PC-3 (cell line): Measurements from ENCODE around the gene DPEP2.

ENCODE experiments used
- EZH2 ChIP-seq: fragments of 300-600 bp; sonication (generic); IDR thresholded peaks from one replicate; pipeline ENCODE4 v1.6.1; 2017; ENCODE audit warnings: antibody characterized with exemption, mild to moderate bottlenecking, low read length; ENCODE audit not compliant: unreplicated experiment
- EZH2phosphoT487 ChIP-seq: fragments of 300-600 bp; sonication (generic); IDR thresholded peaks from 2 replicates; pipeline ENCODE4 v1.6.1; 2018; ENCODE audit warnings: mild to moderate bottlenecking, antibody characterized with exemption, low read length, borderline replicate concordance
- TF ChIP-seq, protein P1 (sequence below): fragments of 300-600 bp; sonication (generic); conservative IDR thresholded peaks from 2 replicates; pipeline ENCODE4 v1.5.1; 2017; ENCODE audit warnings: antibody characterized with exemption, low read depth, mild to moderate bottlenecking, low read length

DNA sequence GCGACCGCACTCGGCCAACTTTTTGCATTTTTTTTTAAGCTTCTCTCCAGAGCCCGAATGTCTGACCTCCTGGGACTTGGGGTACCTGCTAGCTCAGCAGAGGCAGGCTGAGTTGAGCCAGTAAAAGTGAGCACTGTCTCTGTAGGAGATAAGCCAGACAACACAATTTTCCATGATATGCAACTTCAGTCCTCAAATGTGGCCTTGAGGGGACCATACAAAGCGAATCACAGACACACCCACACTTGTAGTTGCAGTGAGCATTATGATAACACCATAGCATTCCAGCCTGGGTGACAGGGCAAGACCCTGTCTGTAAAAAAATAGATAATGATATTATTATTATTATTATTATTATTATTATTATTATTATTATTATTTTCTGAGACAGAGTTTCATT lies 2.6 kb downstream of the DPEP2 start:
- TF ChIP-seq, protein P1, sequence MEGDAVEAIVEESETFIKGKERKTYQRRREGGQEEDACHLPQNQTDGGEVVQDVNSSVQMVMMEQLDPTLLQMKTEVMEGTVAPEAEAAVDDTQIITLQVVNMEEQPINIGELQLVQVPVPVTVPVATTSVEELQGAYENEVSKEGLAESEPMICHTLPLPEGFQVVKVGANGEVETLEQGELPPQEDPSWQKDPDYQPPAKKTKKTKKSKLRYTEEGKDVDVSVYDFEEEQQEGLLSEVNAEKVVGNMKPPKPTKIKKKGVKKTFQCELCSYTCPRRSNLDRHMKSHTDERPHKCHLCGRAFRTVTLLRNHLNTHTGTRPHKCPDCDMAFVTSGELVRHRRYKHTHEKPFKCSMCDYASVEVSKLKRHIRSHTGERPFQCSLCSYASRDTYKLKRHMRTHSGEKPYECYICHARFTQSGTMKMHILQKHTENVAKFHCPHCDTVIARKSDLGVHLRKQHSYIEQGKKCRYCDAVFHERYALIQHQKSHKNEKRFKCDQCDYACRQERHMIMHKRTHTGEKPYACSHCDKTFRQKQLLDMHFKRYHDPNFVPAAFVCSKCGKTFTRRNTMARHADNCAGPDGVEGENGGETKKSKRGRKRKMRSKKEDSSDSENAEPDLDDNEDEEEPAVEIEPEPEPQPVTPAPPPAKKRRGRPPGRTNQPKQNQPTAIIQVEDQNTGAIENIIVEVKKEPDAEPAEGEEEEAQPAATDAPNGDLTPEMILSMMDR, result no peak
- TF ChIP-seq EZH2phosphoT487 (no peak), EZH2 (no peak)
